Sigmoid colon (tissue), 4 donors: Measurements from ENCODE around the gene KRTAP5-9.

Source experiments
- EP300 ChIP-seq, 4 donors: sonication (generic); formaldehyde crosslinking; IDR thresholded peaks; one replicate each; pipeline ENCODE4 v1.6.1; 2017; ENCODE audit warnings: antibody characterized with exemption in 4 of 4
- TF ChIP-seq, protein P1 (sequence below), 4 experiments: fragments of 450-650 bp in 3 of 4; fragments of 200-600 bp in 1 of 4; IDR thresholded peaks; one replicate each; pipeline ENCODE4 v1.5.1; 2016 to 2019; ENCODE audit warnings: antibody characterized with exemption in 4 of 4, mild to moderate bottlenecking in 3 of 4, moderate library complexity in 2 of 4

DNA sequence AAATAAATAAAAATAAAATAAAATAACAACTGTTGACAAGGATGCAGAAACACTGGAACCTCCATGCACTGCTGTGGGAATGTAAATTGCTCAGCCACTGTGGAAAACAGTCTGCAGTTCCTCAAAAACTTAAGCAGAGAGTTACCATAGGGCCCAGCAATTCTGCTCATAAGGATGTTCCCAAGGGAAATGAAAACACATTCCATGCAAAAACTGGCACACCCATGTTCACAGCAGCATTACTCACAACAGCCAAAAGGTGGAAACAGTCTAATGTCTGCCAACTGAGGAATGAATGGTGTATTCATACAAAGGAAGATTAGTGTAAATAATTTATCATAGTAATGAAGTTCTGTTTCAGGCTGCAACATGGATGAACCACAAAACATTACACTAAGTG, 13.9 kb downstream of the KRTAP5-9 start:
- TF ChIP-seq, protein P1, sequence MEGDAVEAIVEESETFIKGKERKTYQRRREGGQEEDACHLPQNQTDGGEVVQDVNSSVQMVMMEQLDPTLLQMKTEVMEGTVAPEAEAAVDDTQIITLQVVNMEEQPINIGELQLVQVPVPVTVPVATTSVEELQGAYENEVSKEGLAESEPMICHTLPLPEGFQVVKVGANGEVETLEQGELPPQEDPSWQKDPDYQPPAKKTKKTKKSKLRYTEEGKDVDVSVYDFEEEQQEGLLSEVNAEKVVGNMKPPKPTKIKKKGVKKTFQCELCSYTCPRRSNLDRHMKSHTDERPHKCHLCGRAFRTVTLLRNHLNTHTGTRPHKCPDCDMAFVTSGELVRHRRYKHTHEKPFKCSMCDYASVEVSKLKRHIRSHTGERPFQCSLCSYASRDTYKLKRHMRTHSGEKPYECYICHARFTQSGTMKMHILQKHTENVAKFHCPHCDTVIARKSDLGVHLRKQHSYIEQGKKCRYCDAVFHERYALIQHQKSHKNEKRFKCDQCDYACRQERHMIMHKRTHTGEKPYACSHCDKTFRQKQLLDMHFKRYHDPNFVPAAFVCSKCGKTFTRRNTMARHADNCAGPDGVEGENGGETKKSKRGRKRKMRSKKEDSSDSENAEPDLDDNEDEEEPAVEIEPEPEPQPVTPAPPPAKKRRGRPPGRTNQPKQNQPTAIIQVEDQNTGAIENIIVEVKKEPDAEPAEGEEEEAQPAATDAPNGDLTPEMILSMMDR (IDR thresholded peaks at IDR 0.05): no peak
- no peak for TF ChIP-seq EP300 (IDR thresholded peaks at IDR 0.05)
